ENCODE data around the gene TSPO2. TPM values are rescaled to one million over a fixed set of nuclear protein-coding genes. Genes with fewer than 3 reads are reported as not detected.

The TSPO2 gene
- total RNA-seq, 1 experiment from 2014 or later, result not detected

DNA sequence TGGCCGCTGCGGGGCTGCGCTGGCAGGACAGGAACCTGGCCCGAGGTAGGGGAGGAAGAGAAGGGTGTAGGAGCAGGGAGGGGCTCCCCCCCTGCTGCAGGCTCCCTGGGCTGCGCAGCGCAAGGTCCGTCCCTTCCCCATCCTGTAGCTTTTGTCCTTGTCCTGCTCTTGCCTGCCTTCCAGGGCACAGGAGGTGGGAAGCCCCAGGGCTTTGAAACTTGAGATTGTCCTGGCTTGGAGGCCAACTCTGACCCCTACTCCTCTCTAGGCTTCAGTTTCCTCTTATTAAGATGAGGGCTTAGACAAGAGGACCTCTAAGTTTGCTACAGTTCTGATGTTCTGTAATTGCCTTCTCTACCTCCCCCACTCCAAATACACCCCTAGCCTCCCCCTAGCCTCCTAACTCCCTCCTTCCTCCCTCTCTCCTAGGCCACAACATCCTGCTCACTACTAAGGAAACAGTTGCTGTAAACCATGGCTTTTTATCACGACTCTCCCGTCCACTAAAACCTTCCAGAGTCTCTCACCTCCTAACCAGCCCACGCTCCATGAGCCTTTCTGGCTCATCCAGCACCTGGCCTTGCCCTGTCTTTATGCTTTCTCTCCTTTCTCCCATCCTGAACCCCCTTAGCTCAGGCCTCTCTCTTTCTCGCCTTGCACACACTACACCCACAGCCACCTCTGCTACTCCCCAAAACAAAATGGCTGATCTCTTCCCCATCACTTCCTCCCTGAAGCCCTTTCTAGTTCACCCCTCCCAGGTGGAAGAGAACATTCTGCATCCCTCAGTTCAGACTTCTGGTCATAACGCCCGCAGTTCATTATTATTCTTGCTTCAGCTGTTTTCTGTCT is 13.5 kb upstream of the TSPO2 start:
- H3K9me3 Mint-ChIP-seq (ENCODE audit: unreplicated experiment), result no peaks in the 10 kb centered on the region
- no peaks in the 10 kb centered on the region for H3K27me3 Mint-ChIP-seq (ENCODE audit: insufficient read depth, unreplicated experiment)
- peak overlapping the region; percentile 61 for H3K4me3 Mint-ChIP-seq (ENCODE audit: unreplicated experiment)
- intact Hi-C loops (cut with micrococcal nuclease), result loop anchor here (1.0 to 10.0 kb wide), 4 partner anchors 22 to 1654 kb away; no protein-coding TSS in a partner anchor
- TF ChIP-seq, protein P1, sequence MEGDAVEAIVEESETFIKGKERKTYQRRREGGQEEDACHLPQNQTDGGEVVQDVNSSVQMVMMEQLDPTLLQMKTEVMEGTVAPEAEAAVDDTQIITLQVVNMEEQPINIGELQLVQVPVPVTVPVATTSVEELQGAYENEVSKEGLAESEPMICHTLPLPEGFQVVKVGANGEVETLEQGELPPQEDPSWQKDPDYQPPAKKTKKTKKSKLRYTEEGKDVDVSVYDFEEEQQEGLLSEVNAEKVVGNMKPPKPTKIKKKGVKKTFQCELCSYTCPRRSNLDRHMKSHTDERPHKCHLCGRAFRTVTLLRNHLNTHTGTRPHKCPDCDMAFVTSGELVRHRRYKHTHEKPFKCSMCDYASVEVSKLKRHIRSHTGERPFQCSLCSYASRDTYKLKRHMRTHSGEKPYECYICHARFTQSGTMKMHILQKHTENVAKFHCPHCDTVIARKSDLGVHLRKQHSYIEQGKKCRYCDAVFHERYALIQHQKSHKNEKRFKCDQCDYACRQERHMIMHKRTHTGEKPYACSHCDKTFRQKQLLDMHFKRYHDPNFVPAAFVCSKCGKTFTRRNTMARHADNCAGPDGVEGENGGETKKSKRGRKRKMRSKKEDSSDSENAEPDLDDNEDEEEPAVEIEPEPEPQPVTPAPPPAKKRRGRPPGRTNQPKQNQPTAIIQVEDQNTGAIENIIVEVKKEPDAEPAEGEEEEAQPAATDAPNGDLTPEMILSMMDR (IDR thresholded peaks at IDR 0.05; ENCODE audit: unreplicated experiment), result no peak
- ChIA-PET POLR2A (interaction anchor here (0.7 to 2.8 kb wide), 3 partner anchors 10 to 117 kb away, joined by 3 to 9 read pairs (median 6); no protein-coding TSS in a partner anchor), CTCF (interaction anchor here (0.6 to 5.3 kb wide), 54 partner anchors 8 to 1680 kb away, joined by 3 to 43 read pairs (median 4); partner anchors contain the start of genes TSPO2 and UNC5CL)
- H3K4me1 Mint-ChIP-seq (ENCODE audit: insufficient read depth, unreplicated experiment), result peaks cover 24% of the 10 kb centered on the region
- BruUV-seq (replicated peaks), result no TSS peak
- DNase-seq (ENCODE audit: unreplicated experiment), result no peak
- no peaks in the 10 kb centered on the region for H3K36me3 Mint-ChIP-seq (ENCODE audit: insufficient read depth, unreplicated experiment)
- no peak overlapping the region for H3K27ac Mint-ChIP-seq (ENCODE audit: low read depth, unreplicated experiment)

DNA sequence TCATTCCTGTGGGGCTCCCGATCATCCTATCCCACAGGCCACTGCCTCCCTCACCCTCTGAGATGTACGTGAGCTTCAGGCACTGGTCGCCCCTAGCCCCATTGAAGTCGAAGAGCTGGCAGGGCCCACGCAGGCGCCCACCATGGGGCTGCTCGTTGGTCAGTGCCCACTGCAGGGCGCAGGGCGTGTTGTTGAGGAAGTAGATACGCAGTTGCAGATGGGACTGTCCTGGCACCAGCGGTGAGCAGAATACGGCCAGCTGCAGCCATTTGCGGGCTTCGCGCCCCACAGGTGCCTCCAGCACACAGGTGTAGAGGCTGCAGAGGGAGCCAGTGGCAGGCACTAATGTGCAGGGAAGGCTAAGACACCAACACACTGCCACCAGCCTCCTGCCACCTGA is 9.4 kb upstream of the TSPO2 start:
- Mint-ChIP-seq H3K36me3 (ENCODE audit: insufficient read depth, unreplicated experiment) (no peaks in the 10 kb centered on the region), H3K4me3 (ENCODE audit: unreplicated experiment) (no peak overlapping the region), H3K27me3 (ENCODE audit: insufficient read depth, unreplicated experiment) (no peaks in the 10 kb centered on the region), H3K27ac (ENCODE audit: low read depth, unreplicated experiment) (no peak overlapping the region), H3K4me1 (ENCODE audit: insufficient read depth, unreplicated experiment) (peaks cover 32% of the 10 kb centered on the region), H3K9me3 (ENCODE audit: unreplicated experiment) (no peaks in the 10 kb centered on the region)
- no TSS peak for BruUV-seq (replicated peaks)
- intact Hi-C loops (cut with micrococcal nuclease), result no loop called here
- DNase-seq (ENCODE audit: unreplicated experiment), result no peak
- ChIA-PET POLR2A (interaction anchor here (0.6 kb wide), 1 partner anchor 1568 kb away, joined by 3 read pairs; no protein-coding TSS in a partner anchor), CTCF (interaction anchor here (0.5 to 0.7 kb wide), 3 partner anchors 33 to 1152 kb away, joined by 3 to 4 read pairs (median 3); no protein-coding TSS in a partner anchor)
- TF ChIP-seq, protein P1 (IDR thresholded peaks at IDR 0.05; ENCODE audit: unreplicated experiment), result no peak

DNA sequence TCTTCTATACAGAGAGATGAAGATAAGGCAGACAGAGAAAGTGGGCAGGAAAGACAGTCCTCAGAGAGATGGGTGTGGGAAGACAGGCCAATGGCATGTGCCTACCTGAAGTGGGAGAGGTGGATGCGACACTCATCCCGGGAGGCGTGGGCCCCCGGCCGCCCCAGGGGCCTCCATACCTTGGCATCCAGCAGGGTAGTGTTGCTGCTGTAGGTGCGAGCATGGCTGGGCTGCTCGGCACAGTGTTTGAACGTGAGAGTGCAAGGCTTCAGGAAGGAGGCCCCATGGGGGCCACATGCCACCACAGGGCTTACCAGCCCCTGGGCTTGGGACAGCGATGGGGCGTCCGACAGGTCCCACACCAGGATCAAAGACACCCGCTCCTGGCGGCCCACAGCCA is 8.5 kb upstream of the TSPO2 start:
- no TSS peak for BruUV-seq (replicated peaks)
- Mint-ChIP-seq H3K4me1 (ENCODE audit: insufficient read depth, unreplicated experiment) (peaks cover 27% of the 10 kb centered on the region), H3K9me3 (ENCODE audit: unreplicated experiment) (no peaks in the 10 kb centered on the region), H3K4me3 (ENCODE audit: unreplicated experiment) (no peak overlapping the region), H3K27ac (ENCODE audit: low read depth, unreplicated experiment) (no peak overlapping the region), H3K27me3 (ENCODE audit: insufficient read depth, unreplicated experiment) (no peaks in the 10 kb centered on the region), H3K36me3 (ENCODE audit: insufficient read depth, unreplicated experiment) (no peaks in the 10 kb centered on the region)
- intact Hi-C loops (cut with micrococcal nuclease), result no loop called here
- ChIA-PET CTCF (no interaction called here), POLR2A (no interaction called here)
- TF ChIP-seq, protein P1 (IDR thresholded peaks at IDR 0.05; ENCODE audit: unreplicated experiment), result no peak
- no peak for DNase-seq (ENCODE audit: unreplicated experiment)

DNA sequence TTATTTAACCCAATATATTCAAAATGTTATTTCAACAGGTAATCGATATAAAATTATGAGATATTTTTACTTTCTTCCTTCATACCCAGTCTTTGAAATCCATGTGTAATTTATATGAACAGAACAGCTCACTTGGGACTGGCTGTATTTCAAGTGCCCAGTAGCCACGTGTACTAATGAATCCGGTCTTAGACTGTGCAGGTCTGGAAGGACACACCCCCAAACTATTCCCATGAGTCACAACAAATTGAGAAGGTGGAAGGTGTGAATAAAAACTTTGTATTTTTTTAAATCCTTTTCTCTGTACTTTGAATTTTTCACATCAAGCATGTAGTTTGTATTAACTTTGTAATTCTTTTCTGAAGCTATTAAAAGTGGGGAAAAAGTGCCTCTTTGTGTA is 6.1 kb upstream of the TSPO2 start:
- CTCF ChIA-PET, result interaction anchor here (1.6 to 3.4 kb wide), 6 partner anchors 9 to 142 kb away, joined by 4 to 35 read pairs (median 8); no protein-coding TSS in a partner anchor
- no peaks in the 10 kb centered on the region for H3K27me3 Mint-ChIP-seq (ENCODE audit: insufficient read depth, unreplicated experiment)
- H3K27ac Mint-ChIP-seq (ENCODE audit: low read depth, unreplicated experiment), result peak overlapping the region; percentile 77
- H3K9me3 Mint-ChIP-seq (ENCODE audit: unreplicated experiment), result no peaks in the 10 kb centered on the region
- TF ChIP-seq, protein P1 (IDR thresholded peaks at IDR 0.05; ENCODE audit: unreplicated experiment), result no peak
- BruUV-seq (replicated peaks), result no TSS peak
- DNase-seq (ENCODE audit: unreplicated experiment), result peak; percentile 75
- intact Hi-C loops (cut with micrococcal nuclease), result no loop called here
- peaks cover 43% of the 10 kb centered on the region for H3K4me1 Mint-ChIP-seq (ENCODE audit: insufficient read depth, unreplicated experiment)
- no peaks in the 10 kb centered on the region for H3K36me3 Mint-ChIP-seq (ENCODE audit: insufficient read depth, unreplicated experiment)
- no peak overlapping the region for H3K4me3 Mint-ChIP-seq (ENCODE audit: unreplicated experiment)
- POLR2A ChIA-PET, result interaction anchor here (0.8 to 2.4 kb wide), 9 partner anchors 9 to 125 kb away, joined by 3 to 12 read pairs (median 4); partner anchors contain the start of genes NFYA and OARD1
